Endothelial cell (in vitro differentiated cells): ENCODE measurements around the gene MITF. TPM values are rescaled to one million over a fixed set of nuclear protein-coding genes. Genes with fewer than 3 reads are reported as not detected.

ENCODE experiments used
- DNase-seq: peaks from one replicate; pipeline ENCODE4 v3.0.0; 2021; ENCODE audit warnings: low spot score
- H3K27ac Mint-ChIP-seq: one replicate; pipeline ENCODE4 v1.8.0; 2021; ENCODE audit warnings: mixed read lengths, inconsistent platforms; ENCODE audit not compliant: unreplicated experiment
- H3K27me3 Mint-ChIP-seq: one replicate; pipeline ENCODE4 v1.8.0; 2021; ENCODE audit warnings: mild to moderate bottlenecking, moderate library complexity, mixed read lengths, inconsistent platforms; ENCODE audit not compliant: unreplicated experiment
- H3K36me3 Mint-ChIP-seq: one replicate; pipeline ENCODE4 v1.8.0; 2021; ENCODE audit warnings: mild to moderate bottlenecking, low read depth, mixed read lengths, inconsistent platforms; ENCODE audit not compliant: unreplicated experiment
- H3K4me1 Mint-ChIP-seq: one replicate; pipeline ENCODE4 v1.8.0; 2021; ENCODE audit warnings: mild to moderate bottlenecking, mixed read lengths, inconsistent platforms; ENCODE audit not compliant: unreplicated experiment
- H3K4me3 Mint-ChIP-seq: one replicate; pipeline ENCODE4 v1.8.0; 2021; ENCODE audit warnings: mild to moderate bottlenecking, mixed read lengths, inconsistent platforms; ENCODE audit not compliant: unreplicated experiment
- H3K9me3 Mint-ChIP-seq: one replicate; pipeline ENCODE4 v1.8.0; 2021; ENCODE audit warnings: mixed read lengths, inconsistent platforms; ENCODE audit not compliant: unreplicated experiment
- total RNA-seq: library from RNA; stranded (reverse); fragmentation: NEBNext Ultra II Directional; extraction: Animal tissue kit (Norgen Biotek cat#: 25700); gene quantifications from one replicate; pipeline ENCODE4 v1.2.1, GENCODE V29; 2021; ENCODE audit not compliant: unreplicated experiment
- TF ChIP-seq, protein P1 (sequence below): fragments of 200-600 bp; sonication (generic); IDR thresholded peaks from one replicate; pipeline ENCODE4 v1.5.0; 2021; ENCODE audit warnings: antibody characterized with exemption; ENCODE audit not compliant: unreplicated experiment

Gene MITF
- total RNA-seq, 1 donor from 2014 or later, result 1.7 TPM

DNA sequence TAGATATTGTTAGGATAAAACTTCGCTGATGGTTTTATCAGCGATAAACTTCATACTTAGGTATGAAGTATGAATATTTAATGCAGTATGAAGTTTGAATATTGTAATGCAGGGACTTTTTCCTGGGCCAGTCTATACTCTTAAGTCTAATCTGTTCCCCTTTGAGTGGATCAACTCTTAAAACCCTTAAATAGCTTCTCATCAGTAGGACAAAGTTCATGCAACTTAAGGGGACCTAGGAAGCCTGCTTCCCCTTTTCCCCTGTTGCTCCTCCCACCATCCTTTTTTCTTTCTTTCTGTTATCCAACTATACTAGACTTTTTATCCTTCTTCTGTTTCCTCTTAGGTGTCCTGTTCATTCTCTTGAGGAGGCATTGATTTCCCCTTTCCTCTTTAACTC, 78.7 kb downstream of the MITF start:
- no peaks in the 10 kb centered on the region for H3K36me3 Mint-ChIP-seq
- H3K4me3 Mint-ChIP-seq, result no peak overlapping the region
- no peak for DNase-seq
- H3K27me3 Mint-ChIP-seq, result no peaks in the 10 kb centered on the region
- no peaks in the 10 kb centered on the region for H3K9me3 Mint-ChIP-seq
- peaks cover 15% of the 10 kb centered on the region for H3K4me1 Mint-ChIP-seq
- TF ChIP-seq, protein P1, sequence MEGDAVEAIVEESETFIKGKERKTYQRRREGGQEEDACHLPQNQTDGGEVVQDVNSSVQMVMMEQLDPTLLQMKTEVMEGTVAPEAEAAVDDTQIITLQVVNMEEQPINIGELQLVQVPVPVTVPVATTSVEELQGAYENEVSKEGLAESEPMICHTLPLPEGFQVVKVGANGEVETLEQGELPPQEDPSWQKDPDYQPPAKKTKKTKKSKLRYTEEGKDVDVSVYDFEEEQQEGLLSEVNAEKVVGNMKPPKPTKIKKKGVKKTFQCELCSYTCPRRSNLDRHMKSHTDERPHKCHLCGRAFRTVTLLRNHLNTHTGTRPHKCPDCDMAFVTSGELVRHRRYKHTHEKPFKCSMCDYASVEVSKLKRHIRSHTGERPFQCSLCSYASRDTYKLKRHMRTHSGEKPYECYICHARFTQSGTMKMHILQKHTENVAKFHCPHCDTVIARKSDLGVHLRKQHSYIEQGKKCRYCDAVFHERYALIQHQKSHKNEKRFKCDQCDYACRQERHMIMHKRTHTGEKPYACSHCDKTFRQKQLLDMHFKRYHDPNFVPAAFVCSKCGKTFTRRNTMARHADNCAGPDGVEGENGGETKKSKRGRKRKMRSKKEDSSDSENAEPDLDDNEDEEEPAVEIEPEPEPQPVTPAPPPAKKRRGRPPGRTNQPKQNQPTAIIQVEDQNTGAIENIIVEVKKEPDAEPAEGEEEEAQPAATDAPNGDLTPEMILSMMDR, result no peak
- no peak overlapping the region for H3K27ac Mint-ChIP-seq

DNA sequence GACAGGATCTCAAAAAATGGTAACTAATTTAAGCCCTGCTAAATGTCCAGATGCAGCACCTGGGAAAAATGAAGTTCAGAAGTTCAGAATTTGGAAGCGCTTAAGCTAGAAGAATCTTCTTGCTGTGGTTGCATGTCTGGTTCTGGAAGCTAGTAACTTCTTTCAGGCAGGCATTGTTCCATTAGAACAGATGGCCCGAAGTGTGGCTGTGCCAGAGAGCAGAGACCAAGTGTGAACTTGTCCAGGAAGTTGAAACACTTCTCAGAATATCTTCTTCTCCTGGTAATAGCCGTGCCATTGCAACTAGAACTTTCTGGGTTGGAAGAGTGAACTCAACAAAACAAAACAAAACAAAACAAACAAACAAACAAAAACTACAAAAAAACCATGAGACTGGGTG, 80.0 kb downstream of the MITF start:
- no peaks in the 10 kb centered on the region for H3K27me3 Mint-ChIP-seq
- H3K4me3 Mint-ChIP-seq, result no peak overlapping the region
- no peaks in the 10 kb centered on the region for H3K36me3 Mint-ChIP-seq
- H3K27ac Mint-ChIP-seq, result no peak overlapping the region
- TF ChIP-seq, protein P1, result no peak
- no peaks in the 10 kb centered on the region for H3K9me3 Mint-ChIP-seq
- no peak for DNase-seq
- peaks cover 8% of the 10 kb centered on the region for H3K4me1 Mint-ChIP-seq

DNA sequence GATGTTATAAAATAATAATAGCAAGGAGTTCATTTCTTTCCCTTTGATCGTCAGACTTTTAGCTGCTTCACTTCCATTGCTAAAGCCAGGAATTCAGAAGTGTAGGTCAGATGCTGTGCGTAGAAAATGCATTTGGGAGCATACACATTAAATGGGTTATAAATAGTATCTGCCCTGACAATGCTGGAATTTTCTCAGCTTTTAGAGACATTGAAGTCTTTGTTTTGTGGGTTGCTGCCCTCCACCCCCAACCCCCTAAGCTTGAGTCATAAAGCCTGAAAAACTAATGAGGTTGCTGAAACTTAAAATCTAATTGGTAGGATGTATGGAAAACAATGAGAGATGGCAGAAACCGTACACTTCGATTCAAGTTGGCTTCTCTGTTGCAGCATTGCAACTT, 81.9 kb downstream of the MITF start:
- TF ChIP-seq, protein P1, result no peak
- peaks cover 5% of the 10 kb centered on the region for H3K4me1 Mint-ChIP-seq
- no peak overlapping the region for H3K27ac Mint-ChIP-seq
- no peak overlapping the region for H3K4me3 Mint-ChIP-seq
- H3K36me3 Mint-ChIP-seq, result no peaks in the 10 kb centered on the region
- no peaks in the 10 kb centered on the region for H3K27me3 Mint-ChIP-seq
- no peaks in the 10 kb centered on the region for H3K9me3 Mint-ChIP-seq
- DNase-seq, result no peak

DNA sequence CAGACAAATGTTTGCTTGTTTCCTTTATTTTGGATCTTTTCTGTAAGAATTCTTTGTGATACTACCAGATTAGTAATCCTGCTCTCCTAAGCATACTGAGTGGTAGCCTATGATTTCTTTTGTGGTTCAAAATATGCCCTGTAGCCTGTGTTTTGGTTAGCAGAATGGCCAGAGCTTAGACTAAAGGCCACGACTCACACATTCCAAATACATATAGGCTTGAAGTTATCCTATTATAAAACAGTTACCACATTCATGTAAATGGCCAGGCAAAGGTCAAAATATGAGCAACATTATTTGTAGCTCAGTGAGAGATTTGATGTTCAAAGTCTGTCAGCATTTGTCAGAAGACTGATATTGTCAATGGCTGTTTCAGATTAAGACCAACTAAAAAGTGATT, 84.5 kb downstream of the MITF start:
- no peaks in the 10 kb centered on the region for H3K36me3 Mint-ChIP-seq
- TF ChIP-seq, protein P1, result no peak
- no peak overlapping the region for H3K27ac Mint-ChIP-seq
- DNase-seq, result no peak
- H3K4me1 Mint-ChIP-seq, result no peaks in the 10 kb centered on the region
- H3K4me3 Mint-ChIP-seq, result no peak overlapping the region
- H3K27me3 Mint-ChIP-seq, result no peaks in the 10 kb centered on the region
- no peaks in the 10 kb centered on the region for H3K9me3 Mint-ChIP-seq

DNA sequence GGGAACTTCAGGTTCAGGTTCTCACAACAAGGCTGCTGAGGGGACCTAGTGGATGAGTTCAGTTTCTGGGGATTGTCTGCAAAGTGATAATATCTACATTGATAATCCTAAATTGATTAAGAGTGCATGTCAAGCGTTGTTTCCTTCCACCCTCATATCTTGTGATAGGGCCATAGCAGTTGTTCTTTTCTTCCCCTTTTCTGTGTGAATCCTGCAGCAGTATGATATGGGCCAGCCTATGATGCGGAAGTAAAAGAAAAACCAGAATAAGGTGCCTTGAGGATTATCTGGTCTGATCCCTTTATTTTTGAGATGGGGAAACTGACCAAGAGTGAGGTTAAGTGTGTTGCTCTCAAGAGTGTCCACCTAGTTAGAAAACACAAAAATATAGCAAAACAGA, 86.2 kb downstream of the MITF start:
- no peak for DNase-seq
- H3K9me3 Mint-ChIP-seq, result no peaks in the 10 kb centered on the region
- no peak overlapping the region for H3K27ac Mint-ChIP-seq
- no peak overlapping the region for H3K4me3 Mint-ChIP-seq
- TF ChIP-seq, protein P1, result no peak
- no peaks in the 10 kb centered on the region for H3K4me1 Mint-ChIP-seq
- H3K27me3 Mint-ChIP-seq, result peaks cover 1% of the 10 kb centered on the region
- no peaks in the 10 kb centered on the region for H3K36me3 Mint-ChIP-seq
